ENCODE data around the gene TSPY8. TPM values are rescaled to one million over a fixed set of nuclear protein-coding genes. Genes with fewer than 3 reads are reported as not detected.

The TSPY8 gene
- not detected in 2 replicates for total RNA-seq (ENCODE audit: low replicate concordance)

GRCh38 chrY:9357497-9357896 is at the start of gene TSPY8:
Gene TSPY8 (plus strand): TSS chrY:9357797. CDS start chrY:9357843, 46 bp downstream.

GRCh38 chrY:9337164-9337563 is 20.4 kb upstream of the TSPY8 start, which contains the start of gene TSPY4:
Gene TSPY4 (plus strand): TSS chrY:9337464. CDS start chrY:9337510, 46 bp downstream.

GRCh38 chrY:9398121-9398520 is 40.5 kb downstream of the TSPY8 start, which contains the start of gene TSPY3:
Gene TSPY3 (plus strand): TSS chrY:9398421. CDS start chrY:9398467, 46 bp downstream.

Other genes with a start within 250 kb of the TSPY8 start
- not detected in 2 replicates for gene TSPY4, start 20.3 kb upstream of the TSPY8 start, total RNA-seq (ENCODE audit: low replicate concordance)
- not detected in 2 replicates for gene TSPY3, start 40.6 kb downstream of the TSPY8 start, total RNA-seq (ENCODE audit: low replicate concordance)
- gene TSPY1, start 109.2 kb downstream of the TSPY8 start, total RNA-seq (ENCODE audit: low replicate concordance): not detected in 2 replicates
- not detected in 2 replicates for gene TSPY9, start 129.5 kb downstream of the TSPY8 start, total RNA-seq (ENCODE audit: low replicate concordance)
- not detected in 2 replicates for gene TSPY10, start 170.1 kb downstream of the TSPY8 start, total RNA-seq (ENCODE audit: low replicate concordance)